Middle frontal gyrus (tissue), 1 donor: ENCODE measurements around the gene POU6F1.
"Not testable (repeated sequence)": the region's sequence is repeated elsewhere in the genome, so short reads cannot be mapped to it uniquely, and the experiment has no call there.

Source experiments
- DNase-seq: peaks from one replicate; pipeline ENCODE4 v3.0.0-alpha.2; 2015; ENCODE audit warnings: low spot score; ENCODE audit errors: extremely low spot score

POU6F1 gene

GRCh38 chr12:51229116-51229809 lies 11.4 kb upstream of the POU6F1 start:
- DNase-seq: no peak

- no peak for DNase-seq
These were observed 10.1 kb upstream of the POU6F1 start for GRCh38 chr12:51227962-51228361.

DNA sequence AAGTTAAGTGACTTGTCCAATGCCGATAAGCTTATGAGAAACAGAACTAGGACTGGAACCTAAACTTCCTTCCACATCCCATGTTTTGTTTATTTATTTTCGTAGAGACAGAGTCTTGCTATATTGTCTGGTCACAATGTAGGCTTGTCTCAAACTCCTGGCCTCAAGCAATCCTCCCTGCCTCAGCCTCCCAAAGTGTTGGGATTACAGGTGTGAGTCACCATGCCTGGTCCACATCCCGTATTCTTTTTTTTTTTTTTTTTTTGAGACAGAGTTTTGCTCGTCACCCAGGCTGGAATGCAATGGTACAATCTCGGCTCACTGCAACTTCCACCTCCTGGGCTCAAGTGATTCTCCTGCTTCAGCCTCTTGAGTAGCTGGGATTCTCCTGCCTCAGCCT lies 9.2 kb upstream of the POU6F1 start:
- DNase-seq: not testable (repeated sequence)

DNA sequence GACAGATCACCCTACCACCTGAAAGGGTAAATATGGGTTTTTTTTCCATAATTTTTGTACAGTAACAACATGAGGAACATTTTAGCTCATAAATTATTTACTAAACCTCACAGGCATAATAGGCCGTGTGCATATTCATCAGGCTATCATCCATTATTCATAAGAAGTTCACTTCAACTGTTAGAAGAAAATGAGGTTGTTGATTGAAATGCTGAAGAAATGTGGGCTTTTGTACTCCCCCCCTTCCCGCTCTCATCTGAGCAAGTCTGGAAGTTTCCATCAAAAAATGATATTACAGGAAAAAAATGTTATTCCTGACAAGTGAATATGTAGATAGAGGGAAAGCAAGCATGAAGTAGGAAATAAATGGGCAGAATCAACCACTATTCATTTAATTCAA lies 7.9 kb upstream of the POU6F1 start:
- no peak for DNase-seq

DNA sequence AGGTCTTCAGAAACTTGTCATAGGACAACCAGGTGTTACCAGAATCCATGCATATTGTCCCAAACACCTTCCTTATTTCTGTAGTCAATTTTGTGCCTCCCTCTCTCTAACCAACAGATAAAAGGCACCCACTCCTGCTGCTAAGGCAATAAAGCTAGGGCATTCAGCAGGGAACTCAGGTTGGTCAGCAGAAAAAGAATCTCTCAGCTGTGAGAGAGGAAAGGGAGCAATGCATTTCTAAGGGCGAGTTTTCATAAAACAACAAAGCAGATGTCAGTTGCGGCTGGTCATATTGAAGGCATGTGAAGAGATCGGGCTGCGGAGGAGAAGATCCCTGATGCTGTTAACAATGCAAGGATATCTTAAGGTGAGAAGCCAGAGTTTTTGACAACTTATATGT lies 7.4 kb upstream of the POU6F1 start:
- no peak for DNase-seq

GRCh38 chr12:51224625-51225024 lies 6.8 kb upstream of the POU6F1 start:
- no peak for DNase-seq

DNA sequence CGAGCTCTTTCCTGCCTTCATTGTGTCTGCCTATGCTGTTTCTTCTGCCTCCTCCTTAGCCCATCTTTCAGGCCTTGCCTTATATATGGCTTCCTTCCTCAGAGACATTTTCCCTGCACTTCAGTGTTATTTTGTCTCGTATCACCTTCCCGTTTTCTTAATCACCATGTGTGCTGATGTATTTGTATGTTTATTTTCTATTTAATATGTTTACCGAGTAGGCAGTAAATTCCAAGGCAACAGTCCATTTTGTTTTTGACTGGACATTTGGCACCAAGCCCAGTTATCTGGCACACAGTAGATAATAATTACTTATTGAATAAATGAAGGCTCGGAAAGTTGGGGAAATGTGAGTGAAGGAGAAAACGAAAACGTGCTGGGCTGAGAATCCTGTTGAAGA lies 4.6 kb upstream of the POU6F1 start:
- DNase-seq: no peak

DNA sequence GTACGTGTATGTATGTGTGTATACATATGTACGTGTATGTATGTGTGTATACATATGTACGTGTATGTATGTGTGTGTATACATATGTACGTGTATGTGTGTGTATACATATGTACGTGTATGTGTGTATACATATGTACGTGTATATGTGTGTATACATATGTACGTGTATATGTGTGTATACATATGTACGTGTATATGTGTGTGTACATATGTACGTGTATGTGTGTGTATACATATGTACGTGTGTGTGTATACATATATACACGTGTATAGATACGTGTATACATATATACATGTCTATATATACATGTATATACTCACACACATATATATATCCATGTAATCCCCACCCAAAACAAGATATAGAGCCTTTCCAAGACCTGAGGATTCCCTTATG lies 2.0 kb upstream of the POU6F1 start:
- not testable (repeated sequence) for DNase-seq

DNA sequence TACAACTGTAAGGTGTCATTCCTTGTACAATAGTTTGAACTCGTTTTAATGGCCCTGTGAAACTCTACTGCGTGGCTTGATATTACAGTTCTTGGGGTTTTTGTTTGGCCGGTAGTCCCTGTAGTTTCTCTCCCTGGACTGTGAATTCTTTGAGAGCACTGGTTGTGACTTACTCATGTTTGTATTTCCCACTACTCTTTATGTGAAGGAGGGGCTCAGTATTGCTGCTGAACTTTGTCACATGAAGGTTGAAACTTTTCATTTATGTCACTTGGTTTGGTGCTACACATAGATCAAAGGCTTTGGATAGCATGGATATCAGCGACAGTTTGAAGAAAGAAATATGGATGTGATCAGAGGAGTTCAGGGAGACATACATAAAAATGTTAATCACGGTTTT lies 1.5 kb upstream of the POU6F1 start:
- DNase-seq: no peak

- DNase-seq: no peak
These were observed 822 bp upstream of the POU6F1 start for GRCh38 chr12:51218607-51219161.

- DNase-seq: no peak
These were observed 512 bp downstream of the POU6F1 start for GRCh38 chr12:51217133-51217967.

GRCh38 chr12:51216642-51217041 lies 1.2 kb downstream of the POU6F1 start:
- no peak for DNase-seq

DNA sequence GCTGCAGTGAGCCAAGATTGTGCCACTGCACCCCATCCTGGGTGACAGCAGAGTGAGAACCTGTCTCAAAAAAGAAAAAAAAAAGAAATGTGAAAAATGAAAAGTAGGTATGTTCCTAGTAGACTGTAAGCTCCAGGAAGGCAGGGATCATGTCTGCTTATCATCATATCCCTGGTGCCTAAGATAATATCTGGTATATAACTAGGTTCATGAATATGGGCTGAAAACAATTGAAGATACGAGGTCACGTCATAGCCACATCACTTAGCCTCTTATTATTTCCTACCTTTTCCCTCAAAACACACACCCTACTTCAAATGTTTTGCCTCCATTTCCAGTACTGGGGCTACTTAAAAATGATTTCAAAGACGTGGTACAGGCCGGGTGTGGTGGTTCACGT lies 3.0 kb downstream of the POU6F1 start:
- DNase-seq: no peak

- no peak for DNase-seq
These were observed 7.0 kb downstream of the POU6F1 start for GRCh38 chr12:51210690-51211395.

GRCh38 chr12:51209259-51209658 lies 8.6 kb downstream of the POU6F1 start:
- DNase-seq: no peak

DNA sequence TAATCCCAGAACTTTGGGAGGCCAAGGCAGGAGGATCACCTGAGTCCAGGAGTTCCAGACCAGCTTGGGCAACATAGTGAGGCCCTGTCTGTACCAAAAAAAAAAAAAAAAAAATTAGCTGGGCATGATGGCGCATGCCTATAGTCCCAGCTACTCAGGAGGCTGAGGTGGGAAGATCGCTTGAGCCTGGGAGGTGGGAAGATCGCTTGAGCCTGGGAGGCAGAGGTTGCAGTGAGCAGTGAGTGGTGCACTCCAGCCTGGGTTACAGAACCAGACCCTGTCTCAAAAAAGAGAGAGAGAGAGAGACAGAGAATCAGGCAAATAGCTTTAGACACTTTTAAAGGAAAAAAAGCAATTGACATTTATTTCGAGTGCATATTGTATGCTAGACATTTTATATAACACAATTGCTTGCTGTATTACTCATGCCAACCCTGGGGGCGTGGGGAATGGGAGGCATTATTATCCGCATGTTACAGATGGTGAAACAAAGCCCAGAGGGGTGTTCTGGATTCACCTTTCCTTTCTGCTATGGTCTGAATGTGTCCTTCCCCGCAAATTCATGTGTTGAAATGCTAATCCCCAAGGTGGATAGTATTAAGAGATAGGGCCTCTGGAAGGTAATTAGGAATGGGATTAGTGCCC lies 9.7 kb downstream of the POU6F1 start:
- DNase-seq: no peak

GRCh38 chr12:51205350-51205749 lies 12.5 kb downstream of the POU6F1 start:
- no peak for DNase-seq

DNA sequence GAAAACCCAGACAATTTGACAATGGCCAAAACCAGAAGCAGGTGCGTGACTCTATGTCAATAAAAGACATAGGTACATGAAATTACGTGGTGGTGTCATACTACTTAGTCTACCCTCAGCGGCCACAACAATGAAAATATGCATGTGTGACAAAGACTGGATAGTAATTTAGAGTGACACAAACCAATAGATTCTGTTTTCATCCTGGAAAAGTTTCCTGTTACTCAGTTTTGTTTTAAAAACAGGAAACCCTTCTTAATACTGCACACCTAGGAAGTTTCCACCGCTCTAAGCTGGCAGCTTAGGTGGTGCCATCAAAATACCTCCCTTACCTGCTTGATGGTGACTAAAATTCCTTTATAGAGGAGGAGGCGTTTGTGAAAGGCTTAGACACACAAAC lies 15.1 kb downstream of the POU6F1 start:
- DNase-seq: no peak

DNA sequence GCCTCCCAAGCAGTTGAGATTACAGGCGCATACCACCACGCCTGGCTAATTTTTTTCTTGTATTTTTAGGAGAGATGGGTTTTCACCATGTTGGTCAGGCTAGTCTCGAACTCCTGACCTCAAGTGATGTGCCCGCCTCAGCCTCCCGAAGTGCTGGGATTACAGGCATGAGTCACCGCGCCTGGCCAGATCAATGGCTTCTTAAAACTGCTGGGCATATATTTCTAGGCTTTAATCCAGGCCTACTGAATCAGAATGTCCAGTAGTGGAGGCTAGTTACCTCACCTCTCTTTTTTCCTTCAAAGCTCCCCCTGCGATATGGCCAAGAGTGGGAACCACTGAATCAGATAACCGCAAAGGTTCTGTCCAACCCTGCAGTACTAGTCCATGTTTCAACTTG lies 17.1 kb downstream of the POU6F1 start:
- no peak for DNase-seq

DNA sequence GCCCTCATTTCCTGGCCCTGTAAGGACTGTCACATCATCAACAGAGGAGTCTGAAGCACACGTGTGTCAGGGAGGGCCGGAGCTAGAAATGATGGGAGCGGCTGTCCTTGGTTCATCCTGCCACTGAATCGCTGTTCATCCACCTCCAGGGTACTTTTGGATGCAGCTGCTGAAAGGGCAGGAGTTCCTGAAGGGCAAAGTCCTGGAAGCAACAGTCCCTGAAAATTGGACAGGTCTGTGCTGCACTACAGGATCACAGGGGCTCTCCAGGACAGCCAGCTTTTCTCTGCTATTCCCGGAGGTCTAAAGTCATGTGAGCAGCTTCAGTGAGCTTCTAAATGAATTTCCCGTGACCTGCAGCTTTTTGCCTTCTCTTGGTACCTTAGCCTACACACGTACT lies 17.7 kb downstream of the POU6F1 start:
- DNase-seq: no peak

DNA sequence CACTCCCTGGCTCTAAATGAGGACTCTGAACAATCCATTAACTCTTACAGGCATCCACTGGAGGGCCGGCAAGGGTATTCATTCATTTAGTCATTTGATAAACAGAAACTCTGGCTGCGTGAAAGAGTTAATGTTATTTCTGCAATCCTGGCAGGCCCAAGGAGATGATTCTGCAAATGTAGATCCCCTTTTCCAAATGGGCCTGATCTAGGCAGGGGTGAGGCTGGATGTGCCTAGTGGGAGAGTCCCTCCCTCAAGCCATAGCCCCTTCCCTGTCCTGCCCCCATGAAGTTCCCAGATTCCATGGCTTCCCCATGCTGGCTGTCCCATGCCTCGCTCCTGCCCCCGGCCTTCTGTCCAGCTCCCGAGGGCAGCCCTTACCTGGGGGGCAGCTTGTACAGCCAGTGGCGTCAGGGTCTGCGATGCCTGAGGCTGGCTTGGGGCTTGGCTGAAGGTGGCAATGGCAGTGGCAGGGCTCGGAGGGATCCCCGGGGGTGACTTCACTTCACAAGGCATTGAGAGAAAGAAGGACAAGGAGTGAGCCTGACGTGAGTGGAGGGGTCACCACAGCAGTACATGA lies 18.4 kb downstream of the POU6F1 start:
- no peak for DNase-seq
